Glomerular visceral epithelial cell (primary cell): ENCODE results near the gene TMEM131L.
A peak's percentile ranks its signal among the peaks of the same experiment; 100 is the strongest.

Experiments
- DNase-seq: peaks from one replicate; pipeline ENCODE4 v3.0.0-alpha.2; 2016; ENCODE audit errors: extremely low spot score

TMEM131L gene

GRCh38 chr4:153479101-153479500 lies 12.9 kb downstream of the TMEM131L start:
- DNase-seq, result no peak

DNA sequence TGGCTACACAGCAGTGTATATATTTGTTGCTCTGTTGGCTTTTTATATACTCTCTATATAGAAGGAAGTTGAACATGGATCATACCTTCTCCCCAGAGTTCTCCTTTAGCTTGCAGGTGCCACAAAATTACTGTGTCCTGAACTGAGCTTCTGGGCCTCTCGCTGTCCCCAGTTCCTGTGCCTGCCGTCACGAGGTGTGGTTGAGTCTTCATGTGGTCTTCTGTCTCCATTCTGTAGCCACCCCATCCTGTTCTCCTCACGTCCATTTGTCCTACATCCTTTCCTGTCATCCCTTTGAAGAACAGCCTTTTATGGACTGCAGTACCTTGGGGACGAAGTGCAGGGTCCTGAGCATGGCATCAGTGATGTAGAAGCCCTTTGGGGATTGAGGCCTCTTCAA lies 14.5 kb downstream of the TMEM131L start:
- no peak for DNase-seq

DNA sequence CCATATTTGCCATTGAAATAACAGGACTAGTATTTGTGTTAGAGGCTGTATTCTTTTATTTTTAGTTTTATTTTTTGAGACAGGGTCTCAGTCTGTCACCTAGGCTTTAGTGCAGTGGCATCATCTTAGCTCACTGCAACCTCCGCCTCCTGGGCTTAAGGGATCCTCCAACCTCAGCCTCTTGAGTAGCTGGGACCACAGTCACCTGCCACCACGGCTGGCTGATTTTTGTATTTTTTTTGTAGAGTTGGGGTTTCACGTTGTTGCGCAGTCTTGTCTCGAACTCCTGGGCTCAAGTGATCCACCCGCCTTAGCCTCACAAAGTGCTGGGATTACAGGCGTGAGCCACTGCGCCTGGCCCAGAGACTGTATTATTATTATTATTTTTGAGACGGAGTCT lies 15.3 kb downstream of the TMEM131L start:
- DNase-seq, result no peak

- no peak for DNase-seq
Measured at GRCh38 chr4:153483432-153484418, 17.6 kb downstream of the TMEM131L start.

GRCh38 chr4:153485359-153485758 lies 19.2 kb downstream of the TMEM131L start:
- no peak for DNase-seq

DNA sequence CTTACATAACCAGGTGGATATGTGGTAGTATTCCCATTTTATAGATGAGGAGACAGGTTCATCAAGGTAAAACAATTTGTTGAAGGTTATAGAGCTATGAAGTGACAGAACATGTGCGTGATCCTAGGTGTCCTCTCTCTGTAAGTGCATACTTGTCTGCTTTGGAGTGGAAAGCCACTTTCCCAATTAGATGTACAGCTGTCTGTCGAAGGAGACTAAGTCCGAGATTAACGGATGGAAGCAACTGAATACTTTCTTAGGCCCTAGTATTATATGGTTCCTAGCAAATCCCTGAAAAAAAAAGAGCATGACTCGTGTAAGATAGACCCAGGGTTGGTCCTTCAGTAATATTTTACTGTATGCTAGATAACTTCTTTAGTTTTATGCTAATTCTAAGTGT lies 19.7 kb downstream of the TMEM131L start:
- DNase-seq, result no peak

DNA sequence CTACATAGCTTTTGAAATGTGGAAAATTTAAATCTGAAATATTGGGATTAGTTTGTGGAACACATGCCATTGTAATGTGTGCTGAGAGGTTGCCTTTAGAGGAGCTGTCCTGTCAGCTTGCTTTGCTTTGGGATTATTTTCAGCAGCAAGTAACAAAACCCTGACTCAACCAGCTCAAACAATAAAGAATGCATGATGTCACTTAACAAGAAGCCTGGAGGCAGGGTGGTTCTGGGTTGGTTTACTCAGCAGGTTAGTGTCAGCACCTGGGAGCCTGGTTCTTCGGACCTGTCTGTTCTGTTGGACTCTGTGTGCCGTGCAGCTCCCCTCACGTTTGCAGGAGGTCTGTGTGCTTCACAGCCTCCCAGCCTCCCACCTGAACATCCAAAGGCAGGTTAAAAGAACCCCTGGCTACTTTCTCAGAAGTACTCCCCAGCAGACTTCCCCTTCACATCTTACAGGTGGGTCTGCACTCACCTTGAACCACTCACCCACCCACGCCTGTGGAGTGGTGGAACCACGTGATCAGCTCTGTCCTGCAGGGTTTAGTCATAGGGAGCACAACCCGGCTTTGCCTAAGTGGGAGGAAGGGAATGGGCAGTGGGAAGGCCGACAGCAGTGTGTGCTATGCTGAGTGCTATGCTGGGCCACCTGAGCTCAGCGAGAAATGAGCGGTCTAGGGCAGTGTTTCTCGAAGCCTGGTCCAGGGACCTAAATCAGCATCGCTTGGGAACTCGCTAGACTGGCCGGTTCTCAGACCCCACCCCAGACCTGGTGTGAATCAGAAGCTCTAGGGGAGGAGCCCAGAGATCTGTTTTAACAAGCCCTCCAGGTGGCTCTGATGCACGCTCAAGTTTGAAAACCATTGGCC lies 20.4 kb downstream of the TMEM131L start:
- peak; percentile 72 for DNase-seq

DNA sequence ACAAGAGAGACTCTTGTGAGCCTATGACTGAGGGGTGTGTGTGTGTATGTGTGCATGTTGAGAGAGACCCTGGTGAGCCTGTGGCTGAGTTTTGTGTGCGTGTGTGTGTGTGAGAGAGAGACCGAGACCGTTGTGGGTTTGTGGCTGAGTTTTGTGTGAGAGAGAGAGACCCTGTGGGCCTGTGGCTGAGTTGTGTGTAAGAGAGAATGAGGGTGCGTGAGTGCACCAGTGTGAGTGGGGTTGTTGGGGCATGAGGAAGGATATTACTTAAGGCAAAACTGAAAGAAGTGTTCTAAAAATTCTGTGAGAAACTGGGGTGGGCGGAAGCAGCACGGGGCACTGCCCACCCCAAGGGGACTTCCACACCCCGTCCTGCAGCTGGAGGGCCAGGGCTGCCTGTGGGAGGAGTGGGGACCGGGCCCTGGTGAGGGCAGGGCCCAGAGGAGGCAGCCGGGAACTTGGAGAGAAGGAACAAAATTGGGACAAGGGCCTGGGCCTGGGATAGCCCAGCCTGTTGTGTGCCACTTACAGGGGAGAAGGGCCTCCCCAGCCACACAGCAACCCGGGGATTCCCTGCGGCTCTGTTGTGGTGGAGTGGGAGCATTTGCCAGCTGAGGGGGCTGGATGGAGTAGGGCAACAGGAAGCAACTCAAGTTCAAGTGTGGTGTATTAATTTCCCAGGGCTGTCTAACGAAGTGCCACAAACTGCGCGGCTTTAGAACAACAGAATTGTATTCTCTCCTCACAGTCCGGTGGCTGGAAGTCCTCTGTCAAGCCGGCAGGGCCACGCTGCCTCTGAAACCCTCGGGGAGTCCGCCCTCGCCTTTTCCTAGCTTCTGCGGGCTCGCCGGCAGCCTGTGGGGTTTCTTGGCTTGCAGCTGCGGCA lies 22.1 kb downstream of the TMEM131L start:
- DNase-seq, result no peak

GRCh38 chr4:153489856-153490558 lies 23.8 kb downstream of the TMEM131L start:
- no peak for DNase-seq

DNA sequence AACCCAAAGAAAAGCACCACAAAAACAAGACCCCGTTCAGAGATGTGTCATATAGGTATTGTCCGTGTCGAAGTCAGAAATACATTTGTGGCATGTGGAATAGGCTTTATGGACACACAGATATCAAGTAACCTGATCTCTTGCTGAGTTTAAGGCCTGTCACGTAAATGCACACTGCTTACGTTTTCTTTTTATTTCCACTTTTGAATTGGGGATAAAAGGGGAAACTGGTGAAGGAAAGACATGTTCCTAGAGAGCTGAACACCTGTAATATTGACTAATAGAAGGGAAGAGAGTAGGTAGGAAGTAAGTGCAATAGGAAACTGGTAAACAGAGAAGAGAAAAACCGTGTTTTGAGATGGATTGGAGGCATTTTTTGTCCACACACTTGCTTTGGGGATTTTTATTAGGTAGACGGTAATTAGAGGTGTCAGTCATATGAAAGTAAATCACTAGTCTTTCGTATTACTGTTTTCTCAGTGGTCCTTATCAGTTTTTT lies 24.9 kb downstream of the TMEM131L start:
- DNase-seq, result no peak

DNA sequence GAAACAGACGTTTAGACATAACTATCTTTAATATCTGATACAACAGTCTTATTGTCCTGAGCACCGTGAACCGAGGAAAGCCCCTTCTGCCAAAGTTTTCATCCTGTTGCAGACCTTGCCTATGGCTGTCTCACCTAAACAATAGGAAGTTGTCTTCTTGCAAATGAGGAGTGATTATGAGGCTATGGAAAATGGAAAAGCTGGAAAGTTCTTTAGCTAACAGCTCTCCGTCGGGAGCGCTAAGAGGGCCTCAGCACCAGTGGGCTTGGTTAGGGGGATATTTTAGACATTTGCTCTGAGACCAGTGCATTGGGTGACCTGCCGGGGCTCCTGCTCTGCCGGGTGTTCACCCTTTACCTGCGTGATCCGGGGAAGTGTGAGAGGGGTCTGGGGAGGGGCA lies 28.4 kb downstream of the TMEM131L start:
- no peak for DNase-seq

DNA sequence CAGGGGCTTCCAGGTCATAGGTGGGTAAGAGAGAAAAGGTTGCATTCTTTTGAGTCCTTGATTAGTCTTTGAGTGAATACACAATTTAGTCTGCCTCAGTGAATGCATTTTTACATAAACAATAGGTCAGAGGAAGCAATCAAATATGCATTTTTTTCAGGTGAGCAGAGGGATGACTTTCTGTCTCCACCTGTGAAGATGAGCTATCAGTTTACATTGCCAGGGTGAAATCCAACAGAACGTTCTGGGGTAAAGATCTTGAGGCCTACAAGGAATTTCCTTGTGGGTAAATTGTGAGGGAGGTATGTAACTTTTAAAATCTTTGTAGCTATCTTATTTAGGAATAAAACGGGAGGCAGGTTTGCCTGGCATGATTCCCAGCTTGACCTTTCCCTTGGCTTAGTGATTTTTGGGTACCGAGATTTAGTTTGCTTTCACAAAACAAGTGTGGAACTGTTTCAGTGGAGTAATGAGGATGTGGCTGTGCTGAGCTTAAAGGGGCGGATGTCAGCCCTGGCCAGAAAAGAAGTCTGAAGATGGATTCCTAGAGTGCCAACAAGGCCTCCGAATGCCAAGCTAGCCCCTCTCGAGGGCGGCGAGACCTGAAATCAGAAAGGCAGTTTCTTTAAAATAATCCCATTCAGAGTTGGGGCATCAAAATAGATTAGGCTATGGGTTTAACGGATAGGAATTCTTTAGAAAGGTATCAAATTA lies 29.5 kb downstream of the TMEM131L start:
- DNase-seq, result no peak

- DNase-seq, result peak; percentile 39
Measured at GRCh38 chr4:153497091-153497531, 31.0 kb downstream of the TMEM131L start.

GRCh38 chr4:153497988-153498967 lies 32.1 kb downstream of the TMEM131L start:
- DNase-seq, result no peak

DNA sequence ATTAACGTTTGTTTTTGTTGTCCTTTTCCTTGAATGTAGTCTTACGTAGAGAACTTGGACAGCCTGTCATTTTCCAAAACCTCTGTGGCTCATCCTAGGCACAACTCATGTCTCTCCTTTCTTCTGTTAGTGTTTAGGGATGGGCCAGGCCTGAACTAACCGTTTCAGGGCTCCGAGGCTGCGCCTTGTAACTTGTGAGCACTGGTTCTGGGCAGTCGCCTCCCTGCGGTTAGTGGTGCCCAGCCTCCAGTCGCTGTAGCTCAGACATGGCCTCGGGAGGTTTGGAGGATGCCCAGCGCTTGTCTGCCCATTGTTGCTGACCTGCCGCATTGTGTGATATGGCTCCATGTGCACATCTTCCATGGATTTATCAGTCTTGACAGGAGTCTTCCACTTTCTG lies 32.8 kb downstream of the TMEM131L start:
- DNase-seq, result no peak

DNA sequence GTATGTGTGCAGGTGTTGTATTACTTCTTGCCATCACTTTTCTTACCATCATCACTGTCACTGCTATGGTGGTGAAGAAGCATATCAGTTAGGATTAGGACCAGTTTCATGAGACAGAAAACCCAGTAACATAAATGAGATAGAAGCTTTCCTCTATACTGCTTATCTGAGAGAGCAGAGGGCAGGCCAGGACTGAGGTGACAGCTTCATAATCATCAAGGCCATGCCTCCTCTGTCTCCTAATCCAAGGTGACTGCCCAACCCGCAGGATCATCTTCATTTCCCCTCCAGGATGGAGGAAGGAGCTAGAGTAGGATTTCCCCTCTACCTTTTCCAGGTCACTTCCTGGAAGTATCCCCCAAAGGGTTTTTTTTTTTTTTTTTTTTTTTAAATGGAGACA lies 35.4 kb downstream of the TMEM131L start:
- DNase-seq, result no peak

DNA sequence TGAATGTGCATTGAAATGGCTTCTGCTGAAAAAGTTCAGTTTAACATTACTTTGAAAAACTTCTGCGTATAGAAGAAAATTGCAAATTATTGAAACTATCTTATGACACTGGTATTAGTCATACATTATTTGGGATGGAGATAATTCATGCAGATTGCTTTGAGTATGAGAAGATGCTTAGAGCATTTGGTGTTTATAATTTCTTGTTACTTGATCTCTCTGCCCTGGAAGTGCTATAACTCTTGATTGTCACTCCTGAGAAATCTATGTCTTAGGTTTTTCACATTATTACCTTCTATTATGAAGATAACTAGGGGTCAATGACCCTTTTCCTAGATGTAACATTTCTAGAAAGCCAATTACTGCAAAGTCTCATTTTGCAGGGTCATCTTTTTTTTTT lies 36.4 kb downstream of the TMEM131L start:
- DNase-seq, result no peak

- no peak for DNase-seq
Measured at GRCh38 chr4:153506341-153507309, 40.5 kb downstream of the TMEM131L start.
